Upper lobe of right lung (tissue), 1 donor: ENCODE measurements around the gene PACS2. TPM values are rescaled to one million over a fixed set of nuclear protein-coding genes. Genes with fewer than 3 reads are reported as not detected.

Experiments used
- ATAC-seq: fragments of 200-7000 bp; cut with Tn5 transposase; one replicate; pipeline ENCODE4 v1.9.1; 2020; ENCODE audit warnings: mild to moderate bottlenecking, moderate library complexity
- DNase-seq: peaks from one replicate; pipeline ENCODE4 v3.0.0-alpha.2; 2020
- H3K27ac ChIP-seq: fragments of 200-600 bp; one replicate; pipeline ENCODE4 v1.8.0; 2022
- H3K27me3 ChIP-seq: fragments of 200-600 bp; one replicate; pipeline ENCODE4 v1.8.0; 2022; ENCODE audit warnings: mild to moderate bottlenecking
- H3K36me3 ChIP-seq: fragments of 200-600 bp; one replicate; pipeline ENCODE4 v1.8.0; 2022
- H3K4me1 ChIP-seq: fragments of 200-600 bp; one replicate; pipeline ENCODE4 v1.8.0; 2022
- H3K4me3 ChIP-seq: fragments of 200-600 bp; one replicate; pipeline ENCODE4 v1.8.0; 2022; ENCODE audit warnings: mild to moderate bottlenecking
- H3K9me3 ChIP-seq: fragments of 200-600 bp; one replicate; pipeline ENCODE4 v1.8.0; 2022
- CTCF ChIP-seq: fragments of 200-600 bp; IDR thresholded peaks from one replicate; pipeline ENCODE4 v1.8.0; 2022; ENCODE audit warnings: antibody characterized with exemption
- intact Hi-C: fragments of 100-400 bp; cut with DNase I; formaldehyde crosslinking; loops from one replicate; pipeline ENCODE4 v1.11.0; 2022
- total RNA-seq: library from RNA; stranded (reverse); fragmentation: NEBNext Ultra II Directional; extraction: Animal tissue kit (Norgen Biotek cat#: 25700); gene quantifications from one replicate; pipeline ENCODE4 v1.2.1, GENCODE V29; 2021
- donor health status: DM: no; HTN: yes; CAD: no; lungs with severe emphysema.

Gene PACS2
- total RNA-seq, 1 donor from 2014 or later: 86.6 TPM

GRCh38 chr14:105437723-105438500 is 123.4 kb downstream of the PACS2 start:
- DNase-seq (no peak), ATAC-seq (no peak)
- no peak overlapping the region for H3K4me3 ChIP-seq
- no peaks in the 10 kb centered on the region for H3K36me3 ChIP-seq
- H3K4me1 ChIP-seq: no peaks in the 10 kb centered on the region
- H3K9me3 ChIP-seq: no peaks in the 10 kb centered on the region
- intact Hi-C loops: no loop called here
- TF ChIP-seq CTCF: no peak
- H3K27me3 ChIP-seq: no peaks in the 10 kb centered on the region
- H3K27ac ChIP-seq: no peak overlapping the region

- no peak for ATAC-seq
Measured at GRCh38 chr14:105439179-105439578, 124.6 kb downstream of the PACS2 start.

GRCh38 chr14:105439710-105440553 is 125.4 kb downstream of the PACS2 start:
- ATAC-seq (peak; percentile 28), DNase-seq (no peak)
- intact Hi-C loops: no loop called here
- H3K4me3 ChIP-seq: no peak overlapping the region
- H3K27ac ChIP-seq: no peak overlapping the region
- peak; percentile 27 for TF ChIP-seq CTCF
- no peaks in the 10 kb centered on the region for H3K9me3 ChIP-seq
- no peaks in the 10 kb centered on the region for H3K36me3 ChIP-seq
- no peaks in the 10 kb centered on the region for H3K27me3 ChIP-seq
- H3K4me1 ChIP-seq: no peaks in the 10 kb centered on the region

More at GRCh38 chr14:105439179-105439578, 124.6 kb downstream of the PACS2 start:
- intact Hi-C loops: no loop called here
- no peak for DNase-seq
- no peaks in the 10 kb centered on the region for H3K4me1 ChIP-seq
- H3K27me3 ChIP-seq: no peaks in the 10 kb centered on the region
- TF ChIP-seq CTCF: no peak
- H3K27ac ChIP-seq: no peak overlapping the region
- no peak overlapping the region for H3K4me3 ChIP-seq
- no peaks in the 10 kb centered on the region for H3K9me3 ChIP-seq
- H3K36me3 ChIP-seq: no peaks in the 10 kb centered on the region

GRCh38 chr14:105440554-105440900 is 126.0 kb downstream of the PACS2 start:
- Histone ChIP-seq H3K27me3 (no peaks in the 10 kb centered on the region), H3K4me3 (no peak overlapping the region), H3K27ac (no peak overlapping the region), H3K4me1 (no peaks in the 10 kb centered on the region), H3K9me3 (no peaks in the 10 kb centered on the region), H3K36me3 (no peaks in the 10 kb centered on the region)
- DNase-seq (no peak), ATAC-seq (no peak)
- intact Hi-C loops: no loop called here
- no peak for TF ChIP-seq CTCF

GRCh38 chr14:105440992-105441391 is 126.4 kb downstream of the PACS2 start:
- DNase-seq (no peak), ATAC-seq (no peak)
- Histone ChIP-seq H3K27ac (no peak overlapping the region), H3K9me3 (no peaks in the 10 kb centered on the region), H3K36me3 (no peaks in the 10 kb centered on the region), H3K27me3 (no peaks in the 10 kb centered on the region), H3K4me1 (no peaks in the 10 kb centered on the region), H3K4me3 (no peak overlapping the region)
- TF ChIP-seq CTCF: no peak
- intact Hi-C loops: no loop called here
